BJ (cell line): ENCODE data around the gene FAM81A. TPM values are rescaled to one million over a fixed set of nuclear protein-coding genes. Genes with fewer than 3 reads are reported as not detected.

Experiments
- CTCF ChIA-PET: fragments of 350-600 bp; formaldehyde crosslinking; extraction: SDS; loops from one replicate; lab custom pipeline; 2021; ENCODE audit warnings: antibody characterized with exemption, inconsistent platforms; lab: Yijun Ruan, JAX
- POLR2A ChIA-PET: fragments of 300-600 bp; sonication (Branson Sonifier 250); formaldehyde crosslinking; extraction: SDS; loops from one replicate; lab custom pipeline; 2021; ENCODE audit warnings: antibody characterized with exemption; lab: Charles Lee
- DNase-seq: peaks from one replicate; pipeline ENCODE4 v3.0.0-alpha.2; 2011; ENCODE audit warnings: low read depth
- H3K27me3 ChIP-seq: 2 replicates; pipeline ENCODE4 v1.6.0; 2011; ENCODE audit warnings: low read length; ENCODE audit not compliant: control insufficient read depth, insufficient read depth
- H3K36me3 ChIP-seq: 2 replicates; pipeline ENCODE4 v1.5.1; 2011; ENCODE audit warnings: low read length; ENCODE audit not compliant: control insufficient read depth, insufficient read depth
- H3K4me3 ChIP-seq: 2 replicates; pipeline ENCODE4 v1.5.1; 2011; ENCODE audit warnings: low read depth, mild to moderate bottlenecking, control low read depth, low read length
- CTCF ChIP-seq: IDR thresholded peaks from 2 replicates; pipeline ENCODE4 v1.5.1; 2011; ENCODE audit warnings: low read depth, mild to moderate bottlenecking, control low read depth, inconsistent platforms, low read length, moderate library complexity; ENCODE audit not compliant: insufficient read depth
- polyA plus RNA-seq: library from polyadenylated mRNA; depleted of rRNA; stranded (reverse); fragments of >200 nt; gene quantifications from 2 replicates; pipeline ENCODE4 v1.2.3, GENCODE V29; 2011

Gene FAM81A
- polyA plus RNA-seq, 1 experiment, result not detected

GRCh38 chr15:59538494-59538893 lies 100.5 kb downstream of the FAM81A start:
- no peaks in the 10 kb centered on the region for H3K36me3 ChIP-seq
- no peak for DNase-seq
- TF ChIP-seq CTCF, result no peak

GRCh38 chr15:59539799-59540198 lies 101.8 kb downstream of the FAM81A start:
- Histone ChIP-seq H3K4me3 (no peak overlapping the region), H3K27me3 (peaks cover 3% of the 10 kb centered on the region; the same call in 1 of the 2 replicates), H3K36me3 (no peaks in the 10 kb centered on the region)
- no peak for DNase-seq
- CTCF ChIA-PET, result no interaction called here
- TF ChIP-seq CTCF, result no peak
- POLR2A ChIA-PET, result no interaction called here

More at GRCh38 chr15:59538494-59538893, 100.5 kb downstream of the FAM81A start:
- H3K27me3 ChIP-seq, result peaks cover 3% of the 10 kb centered on the region; the same call in 1 of the 2 replicates
- CTCF ChIA-PET, result interaction anchor here (0.9 kb wide), 1 partner anchor 9 kb away, joined by 3 read pairs; no protein-coding TSS in a partner anchor
- H3K4me3 ChIP-seq, result no peak overlapping the region
- POLR2A ChIA-PET, result no interaction called here

GRCh38 chr15:59540654-59541053 lies 102.7 kb downstream of the FAM81A start:
- no peak for DNase-seq
- ChIA-PET CTCF (interaction anchor here (3.3 kb wide), 1 partner anchor 8 kb away, joined by 17 read pairs; no protein-coding TSS in a partner anchor), POLR2A (no interaction called here)
- Histone ChIP-seq H3K36me3 (no peaks in the 10 kb centered on the region), H3K27me3 (peaks cover 3% of the 10 kb centered on the region; the same call in 1 of the 2 replicates), H3K4me3 (no peak overlapping the region)
- TF ChIP-seq CTCF, result no peak

- Histone ChIP-seq H3K27me3 (0 out of 2 replicates have a peak, but pooled peaks cover 2% of the 10 kb centered on the region), H3K36me3 (no peaks in the 10 kb centered on the region), H3K4me3 (no peak overlapping the region)
- CTCF ChIA-PET, result interaction anchor here (3.3 kb wide), 1 partner anchor 9 kb away, joined by 17 read pairs; no protein-coding TSS in a partner anchor
- TF ChIP-seq CTCF, result no peak
- DNase-seq, result no peak
- POLR2A ChIA-PET, result no interaction called here
Observed at GRCh38 chr15:59541750-59542149, 103.8 kb downstream of the FAM81A start.

- ChIA-PET CTCF (interaction anchor here (0.7 to 3.3 kb wide), 4 partner anchors 11 to 52 kb away, joined by 3 to 17 read pairs (median 9); no protein-coding TSS in a partner anchor), POLR2A (no interaction called here)
- H3K27me3 ChIP-seq, result peaks cover 2% of the 10 kb centered on the region; the same call in 1 of the 2 replicates
- no peak for TF ChIP-seq CTCF
- no peak overlapping the region for H3K4me3 ChIP-seq
- H3K36me3 ChIP-seq, result no peaks in the 10 kb centered on the region
- no peak for DNase-seq
Observed at GRCh38 chr15:59543721-59544547, 105.9 kb downstream of the FAM81A start.
